ENCODE results near the gene GALNS. TPM values are rescaled to one million over a fixed set of nuclear protein-coding genes. Genes with fewer than 3 reads are reported as not detected.

GALNS gene
- total and polyA plus RNA-seq, 2 of the 8 experiments (the other 6 are each of a cell fraction or from before 2014, with no cell fraction given): 8.9 to 17.8 TPM

DNA sequence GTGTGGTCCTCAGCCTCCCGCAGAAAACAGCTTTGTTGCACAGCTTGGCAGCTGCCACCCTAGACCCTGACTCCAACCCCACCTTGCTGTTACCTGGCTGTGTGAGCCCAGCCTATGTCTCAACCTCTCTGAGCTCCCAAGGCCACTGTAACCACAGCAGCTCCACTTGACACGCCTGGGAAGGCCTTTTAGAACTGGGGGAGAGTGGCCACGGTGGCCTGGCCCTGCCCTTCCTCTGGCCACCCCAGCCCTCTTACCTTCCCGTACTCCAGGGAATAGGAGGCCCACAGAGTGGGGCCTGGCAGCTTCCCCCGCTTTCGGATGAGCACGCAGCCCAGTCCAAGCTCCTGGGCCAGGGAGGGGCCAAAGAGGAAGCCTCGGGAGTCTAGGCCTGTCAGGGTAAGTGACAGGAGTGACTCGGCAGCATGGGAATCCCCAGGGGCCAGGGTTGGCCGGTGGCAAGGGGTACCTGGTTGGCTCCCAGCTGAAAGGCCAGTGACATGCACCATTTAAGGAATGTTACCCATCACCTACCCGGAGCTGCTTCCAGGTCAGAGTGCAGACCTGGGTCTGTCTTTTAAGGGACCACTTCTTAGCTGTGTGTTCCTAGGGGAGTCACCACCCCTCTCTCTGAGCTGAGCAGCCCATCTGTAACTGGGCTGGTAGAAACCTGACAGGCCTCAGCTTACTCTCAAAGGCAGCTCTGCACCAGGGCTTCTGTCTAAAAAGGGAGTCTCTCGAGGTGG is 46.4 kb downstream of the GALNS start (continued):
- TF ChIP-seq, protein P1, sequence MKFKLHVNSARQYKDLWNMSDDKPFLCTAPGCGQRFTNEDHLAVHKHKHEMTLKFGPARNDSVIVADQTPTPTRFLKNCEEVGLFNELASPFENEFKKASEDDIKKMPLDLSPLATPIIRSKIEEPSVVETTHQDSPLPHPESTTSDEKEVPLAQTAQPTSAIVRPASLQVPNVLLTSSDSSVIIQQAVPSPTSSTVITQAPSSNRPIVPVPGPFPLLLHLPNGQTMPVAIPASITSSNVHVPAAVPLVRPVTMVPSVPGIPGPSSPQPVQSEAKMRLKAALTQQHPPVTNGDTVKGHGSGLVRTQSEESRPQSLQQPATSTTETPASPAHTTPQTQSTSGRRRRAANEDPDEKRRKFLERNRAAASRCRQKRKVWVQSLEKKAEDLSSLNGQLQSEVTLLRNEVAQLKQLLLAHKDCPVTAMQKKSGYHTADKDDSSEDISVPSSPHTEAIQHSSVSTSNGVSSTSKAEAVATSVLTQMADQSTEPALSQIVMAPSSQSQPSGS (IDR thresholded peaks at IDR 0.05; ENCODE audit: low read length): peak; percentile 26; the same call in 1 of the 2 replicates
- TF ChIP-seq SIX5 (IDR thresholded peaks at IDR 0.05; ENCODE audit: low read depth, low read length): no peak
- TF ChIP-seq SRF (IDR thresholded peaks at IDR 0.05; ENCODE audit: low read depth, low read length): no peak
- no peak for TF ChIP-seq EGR1 (IDR thresholded peaks at IDR 0.05; ENCODE audit: borderline replicate concordance, low read depth, low read length)
- peak in 1 of 2 experiments; percentile 0; a peak in 1 of 3 replicates for TF ChIP-seq POLR2A (IDR thresholded peaks at IDR 0.05; ENCODE audit: control extremely low read depth in 1 of 2, low read depth in 2 of 2, low read length in 2 of 2)
- TF ChIP-seq CBX5 (IDR thresholded peaks at IDR 0.05; ENCODE audit: low read depth, low read length): no peak
- TF ChIP-seq KDM5A (IDR thresholded peaks at IDR 0.05; ENCODE audit: low read length): no peak
- peak; percentile 7; the same call in 1 of the 2 replicates for TF ChIP-seq POLR2AphosphoS5 (IDR thresholded peaks at IDR 0.05; ENCODE audit: low read depth, low read length)
- no peak for TF ChIP-seq CREB1 (IDR thresholded peaks at IDR 0.05)
- no peak for TF ChIP-seq JUN (IDR thresholded peaks at IDR 0.05; ENCODE audit: low read depth, low read length)
- TF ChIP-seq BRCA1 (IDR thresholded peaks at IDR 0.05; ENCODE audit: low read depth, low read length): no peak
